ENCODE data around the gene HDAC6. TPM values are rescaled to one million over a fixed set of nuclear protein-coding genes. Genes with fewer than 3 reads are reported as not detected.
"Not testable (repeated sequence)": the region's sequence is repeated elsewhere in the genome, so short reads cannot be mapped to it uniquely, and the experiment has no call there.

HDAC6 gene
- total and polyA plus RNA-seq, 12 donors: 28.4 to 102 (median 32.3) TPM

DNA sequence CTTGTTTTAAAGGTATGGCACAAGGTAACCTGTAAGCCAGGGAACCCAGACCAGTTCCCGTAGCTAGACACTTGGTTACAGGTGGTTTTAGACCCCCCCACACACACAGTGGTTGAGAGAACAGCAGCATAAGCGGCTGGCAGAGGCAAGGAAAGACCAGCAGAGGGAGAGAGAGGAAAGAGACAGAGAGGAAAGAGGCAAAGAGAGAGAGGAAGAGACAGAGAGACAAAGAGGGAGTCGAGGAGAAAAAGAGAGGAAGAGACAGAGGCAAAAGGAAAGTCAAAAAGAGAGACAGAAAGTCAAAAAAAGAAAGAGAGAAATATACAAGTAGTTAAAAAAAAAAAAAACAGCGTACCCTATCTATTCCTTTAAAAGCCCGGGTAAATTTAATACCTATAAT is 53.0 kb downstream of the HDAC6 start:
- H3K9me3 ChIP-seq: no peaks in the 10 kb centered on the region

DNA sequence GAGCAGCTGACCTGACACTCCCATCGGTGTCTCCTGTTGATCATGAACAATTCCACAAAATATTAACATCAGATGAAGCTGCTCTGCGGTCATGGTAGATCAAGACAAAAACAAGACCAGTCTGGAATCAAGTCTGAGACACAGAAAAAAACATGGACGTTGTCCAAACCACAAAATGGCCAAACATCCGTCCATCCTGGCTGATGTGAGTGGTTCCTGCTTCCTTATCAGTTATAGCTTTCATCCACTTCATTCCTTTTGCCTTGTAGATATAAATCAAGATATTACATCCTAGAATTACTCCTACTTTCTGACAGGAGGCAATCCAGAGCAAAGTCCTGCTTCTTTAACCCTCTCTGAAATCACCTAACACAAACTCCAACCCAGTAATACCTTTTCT is 62.3 kb downstream of the HDAC6 start:
- no peaks in the 10 kb centered on the region for H3K4me1 ChIP-seq
- no peaks in the 10 kb centered on the region for H3K9me3 ChIP-seq
- no peak for ATAC-seq
- H3K27me3 ChIP-seq: peaks cover 0 to 19% (median 0%) of the 10 kb centered on the region in 7 donors
- no peak overlapping the region for H3K27ac ChIP-seq
- H3K4me3 ChIP-seq: no peak overlapping the region
- no peak for DNase-seq
- WGBS, 2 donors: 45 to 56% methylated on average over 4 of the region's 4 CpGs
- intact Hi-C loops (cut with DNase I): no loop called here
- no peaks in the 10 kb centered on the region for H3K36me3 ChIP-seq
- TF ChIP-seq, protein P1, sequence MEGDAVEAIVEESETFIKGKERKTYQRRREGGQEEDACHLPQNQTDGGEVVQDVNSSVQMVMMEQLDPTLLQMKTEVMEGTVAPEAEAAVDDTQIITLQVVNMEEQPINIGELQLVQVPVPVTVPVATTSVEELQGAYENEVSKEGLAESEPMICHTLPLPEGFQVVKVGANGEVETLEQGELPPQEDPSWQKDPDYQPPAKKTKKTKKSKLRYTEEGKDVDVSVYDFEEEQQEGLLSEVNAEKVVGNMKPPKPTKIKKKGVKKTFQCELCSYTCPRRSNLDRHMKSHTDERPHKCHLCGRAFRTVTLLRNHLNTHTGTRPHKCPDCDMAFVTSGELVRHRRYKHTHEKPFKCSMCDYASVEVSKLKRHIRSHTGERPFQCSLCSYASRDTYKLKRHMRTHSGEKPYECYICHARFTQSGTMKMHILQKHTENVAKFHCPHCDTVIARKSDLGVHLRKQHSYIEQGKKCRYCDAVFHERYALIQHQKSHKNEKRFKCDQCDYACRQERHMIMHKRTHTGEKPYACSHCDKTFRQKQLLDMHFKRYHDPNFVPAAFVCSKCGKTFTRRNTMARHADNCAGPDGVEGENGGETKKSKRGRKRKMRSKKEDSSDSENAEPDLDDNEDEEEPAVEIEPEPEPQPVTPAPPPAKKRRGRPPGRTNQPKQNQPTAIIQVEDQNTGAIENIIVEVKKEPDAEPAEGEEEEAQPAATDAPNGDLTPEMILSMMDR (IDR thresholded peaks at IDR 0.05): no peak

More for the DNA sequence above, 53.0 kb downstream of the HDAC6 start:
- ATAC-seq (no peak), DNase-seq (no peak)
- Histone ChIP-seq H3K36me3 (no peaks in the 10 kb centered on the region), H3K4me1 (no peaks in the 10 kb centered on the region), H3K4me3 (no peak overlapping the region), H3K27me3 (peaks cover 0 to 20% (median 0%) of the 10 kb centered on the region in 7 donors), H3K27ac (no peak overlapping the region)
- 42 to 47% methylated on average over 5 of the region's 5 CpGs for WGBS, 2 donors
- intact Hi-C loops (cut with DNase I): no loop called here
- TF ChIP-seq, protein P1 (IDR thresholded peaks at IDR 0.05): peak in 1 of 9 donors; percentile 4

DNA sequence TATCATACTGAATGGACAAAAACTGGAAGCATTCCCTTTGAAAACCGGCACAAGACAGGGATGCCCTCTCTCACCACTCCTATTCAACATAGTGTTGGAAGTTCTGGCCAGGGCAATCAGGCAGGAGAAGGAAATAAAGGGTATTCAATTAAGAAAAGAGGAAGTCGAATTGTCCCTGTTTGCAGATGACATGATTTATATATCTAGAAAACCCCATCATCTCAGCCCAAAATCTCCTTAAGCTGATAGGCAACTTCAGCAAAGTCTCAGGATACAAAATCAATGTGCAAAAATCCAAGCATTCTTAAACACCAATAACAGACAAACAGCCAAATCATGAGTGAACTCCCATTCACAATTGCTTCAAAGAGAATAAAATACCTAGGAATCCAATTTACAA is 70.2 kb downstream of the HDAC6 start:
- H3K4me1 ChIP-seq; DNase-seq; ATAC-seq; H3K4me3 ChIP-seq; H3K9me3 ChIP-seq; H3K27ac ChIP-seq; intact Hi-C loops (cut with DNase I); H3K27me3 ChIP-seq; H3K36me3 ChIP-seq: not testable (repeated sequence)
- WGBS, 2 donors: 63 to 64% methylated on average over 1 of the region's 2 CpGs

Other genes starting within 250 kb of the HDAC6 start
- 100 to 1,000 TPM in 8 of 10 donors, 10 to 100 TPM in 2; 60.0 to 204 (median 111) TPM for gene RBM3, start 227.6 kb upstream of the HDAC6 start, total RNA-seq
- 100 to 1,000 TPM in 1 of 2 donors, 10 to 100 TPM in 1; 99.6 to 127 TPM for gene RBM3, start 227.6 kb upstream of the HDAC6 start, polyA plus RNA-seq
- gene WDR13, start 204.6 kb upstream of the HDAC6 start, total RNA-seq: 100 to 1,000 TPM; 121 to 176 (median 157) TPM
- gene WDR13, start 204.6 kb upstream of the HDAC6 start, polyA plus RNA-seq: 100 to 1,000 TPM; 292 to 352 TPM
- 10 to 100 TPM in 1 of 10 donors, 1 to 10 TPM in 8, under 1 TPM in 1; 0.86 to 14.3 (median 1.7) TPM for gene WAS, start 118.3 kb upstream of the HDAC6 start, total RNA-seq
- gene WAS, start 118.3 kb upstream of the HDAC6 start, polyA plus RNA-seq: 1 to 10 TPM; 1.9 TPM
- 1 to 10 TPM; 2.2 to 5.6 (median 3.1) TPM for gene SUV39H1, start 105.3 kb upstream of the HDAC6 start, total RNA-seq
- gene SUV39H1, start 105.3 kb upstream of the HDAC6 start, polyA plus RNA-seq: 1 to 10 TPM; 1.4 to 4.6 TPM
- not detected for gene GLOD5, start 40.3 kb upstream of the HDAC6 start, total RNA-seq
- not detected for gene GLOD5, start 40.3 kb upstream of the HDAC6 start, polyA plus RNA-seq
- gene GATA1, start 15.5 kb upstream of the HDAC6 start, total RNA-seq: under 1 TPM in 2 of 10 donors, not detected in 8; 0.23 to 0.25 TPM
- gene GATA1, start 15.5 kb upstream of the HDAC6 start, polyA plus RNA-seq: under 1 TPM in 1 of 2 donors, not detected in 1; 0.07 TPM
- not detected for gene ERAS, start 24.4 kb downstream of the HDAC6 start, total RNA-seq
- gene ERAS, start 24.4 kb downstream of the HDAC6 start, polyA plus RNA-seq: under 1 TPM in 1 of 2 donors, not detected in 1; 0.04 TPM
- gene PCSK1N, start 33.5 kb downstream of the HDAC6 start, total RNA-seq: under 1 TPM in 5 of 10 donors, not detected in 5; 0.36 to 0.78 (median 0.39) TPM
- gene PCSK1N, start 33.5 kb downstream of the HDAC6 start, polyA plus RNA-seq: under 1 TPM in 1 of 2 donors, not detected in 1; 0.03 TPM
- gene TIMM17B, start 95.7 kb downstream of the HDAC6 start, total RNA-seq: 10 to 100 TPM; 58.3 to 73.4 (median 64.7) TPM
- 100 to 1,000 TPM in 1 of 2 donors, 10 to 100 TPM in 1; 75.1 to 100 TPM for gene TIMM17B, start 95.7 kb downstream of the HDAC6 start, polyA plus RNA-seq
- gene PQBP1, start 95.9 kb downstream of the HDAC6 start, total RNA-seq: 10 to 100 TPM; 41.2 to 75.5 (median 52.8) TPM
- gene PQBP1, start 95.9 kb downstream of the HDAC6 start, polyA plus RNA-seq: 100 to 1,000 TPM in 1 of 2 donors, 10 to 100 TPM in 1; 99.8 to 127 TPM
- 10 to 100 TPM in 8 of 10 donors, 1 to 10 TPM in 2; 9.0 to 18.2 (median 12.4) TPM for gene SLC35A2, start 109.6 kb downstream of the HDAC6 start, total RNA-seq
- 10 to 100 TPM in 1 of 2 donors, 1 to 10 TPM in 1; 6.4 to 27.7 TPM for gene SLC35A2, start 109.6 kb downstream of the HDAC6 start, polyA plus RNA-seq
- 10 to 100 TPM in 1 of 10 donors, 1 to 10 TPM in 9; 2.0 to 14.0 (median 3.3) TPM for gene PIM2, start 117.0 kb downstream of the HDAC6 start, total RNA-seq
- gene PIM2, start 117.0 kb downstream of the HDAC6 start, polyA plus RNA-seq: 1 to 10 TPM; 1.8 to 3.9 TPM
- gene OTUD5, start 155.5 kb downstream of the HDAC6 start, total RNA-seq: 10 to 100 TPM; 17.9 to 27.3 (median 24.7) TPM
- gene OTUD5, start 155.5 kb downstream of the HDAC6 start, polyA plus RNA-seq: 10 to 100 TPM; 25.4 to 26.6 TPM
- gene KCND1, start 169.8 kb downstream of the HDAC6 start, total RNA-seq: 1 to 10 TPM in 1 of 10 donors, under 1 TPM in 9; 0.13 to 1.7 (median 0.32) TPM
- under 1 TPM; 0.44 to 0.48 TPM for gene KCND1, start 169.8 kb downstream of the HDAC6 start, polyA plus RNA-seq
- 10 to 100 TPM; 16.2 to 26.0 (median 21.9) TPM for gene GRIPAP1, start 200.2 kb downstream of the HDAC6 start, total RNA-seq
- gene GRIPAP1, start 200.2 kb downstream of the HDAC6 start, polyA plus RNA-seq: 10 to 100 TPM; 16.6 to 34.1 TPM
- gene TFE3, start 241.3 kb downstream of the HDAC6 start, total RNA-seq: 10 to 100 TPM; 13.8 to 29.1 (median 16.1) TPM
- 10 to 100 TPM; 17.6 to 34.8 TPM for gene TFE3, start 241.3 kb downstream of the HDAC6 start, polyA plus RNA-seq